CD14-positive monocyte (primary cell): Measurements from ENCODE around the gene CSRP1. TPM values are rescaled to one million over a fixed set of nuclear protein-coding genes. Genes with fewer than 3 reads are reported as not detected.
A peak's percentile ranks its signal among the peaks of the same experiment; 100 is the strongest.

Source experiments
- DNase-seq, 3 donors: peaks; one replicate each; pipeline ENCODE4 v3.0.0-alpha.2; 2011 to 2022
- H2AFZ ChIP-seq: 2 replicates; pipeline ENCODE4 v1.6.0; 2012; ENCODE audit warnings: mild to moderate bottlenecking, low read depth, low read length, inconsistent platforms; ENCODE audit not compliant: insufficient read depth, poor library complexity, severe bottlenecking
- H3K27ac ChIP-seq, 2 donors: 1 replicate in 1 of 2; 2 replicates in 1 of 2; pipeline ENCODE4 v1.5.1; 2012 to 2013; ENCODE audit warnings: low read length in 2 of 2, control low read depth in 1 of 2, inconsistent platforms in 1 of 2, low read depth in 1 of 2, mild to moderate bottlenecking in 1 of 2
- H3K27me3 ChIP-seq, 2 donors: one replicate each; pipeline versions ENCODE4 v1.6.0 to v1.6.1; 2011 to 2013; ENCODE audit warnings: low read length in 2 of 2; ENCODE audit not compliant: control insufficient read depth in 2 of 2, insufficient read depth in 2 of 2
- H3K36me3 ChIP-seq, 2 donors: replicated peaks in 1 of 2; 1 replicate in 1 of 2; 2 replicates in 1 of 2; pipeline versions ENCODE4 v1.5.1 to v1.6.1; 2012 to 2013; ENCODE audit warnings: low read length in 2 of 2, control low read depth in 1 of 2, inconsistent platforms in 1 of 2, mild to moderate bottlenecking in 1 of 2; ENCODE audit not compliant: insufficient read depth in 2 of 2, control insufficient read depth in 1 of 2
- H3K4me1 ChIP-seq, 2 donors: 1 replicate in 1 of 2; 2 replicates in 1 of 2; pipeline versions ENCODE4 v1.5.1 to v1.6.1; 2012 to 2013; ENCODE audit warnings: low read length in 2 of 2, control low read depth in 1 of 2, inconsistent platforms in 1 of 2, mild to moderate bottlenecking in 1 of 2, moderate library complexity in 1 of 2; ENCODE audit not compliant: insufficient read depth in 2 of 2, control insufficient read depth in 1 of 2
- H3K4me2 ChIP-seq: replicated peaks from 2 replicates; pipeline ENCODE3; 2012; ENCODE audit warnings: low read length, moderate library complexity, mild to moderate bottlenecking; ENCODE audit not compliant: poor library complexity, severe bottlenecking; ENCODE audit errors: extremely low read depth
- H3K4me3 ChIP-seq, 3 experiments: fragments of 200-600 bp in 1 of 3; sonication (generic) in 1 of 3; replicated peaks in 1 of 3; 1 replicate in 2 of 3; 2 replicates in 1 of 3; pipeline ENCODE4 v1.5.1; 2011 to 2013; ENCODE audit warnings: low read length in 3 of 3, mild to moderate bottlenecking in 3 of 3, control low read depth in 2 of 3, low read depth in 2 of 3, inconsistent platforms in 1 of 3, moderate library complexity in 1 of 3
- H3K79me2 ChIP-seq: 2 replicates; pipeline ENCODE4 v1.6.0; 2012; ENCODE audit warnings: mild to moderate bottlenecking, control low read depth, inconsistent platforms, low read length, moderate library complexity; ENCODE audit not compliant: insufficient read depth
- H3K9ac ChIP-seq: 2 replicates; pipeline ENCODE4 v1.6.0; 2017; ENCODE audit warnings: low read length, mild to moderate bottlenecking; ENCODE audit not compliant: insufficient read depth, poor library complexity, severe bottlenecking
- H3K9me3 ChIP-seq, 2 donors: replicated peaks in 1 of 2; 1 replicate in 1 of 2; 2 replicates in 1 of 2; pipeline versions ENCODE4 v1.5.1 to v1.6.1; 2012 to 2013; ENCODE audit warnings: low read length in 2 of 2, control low read depth in 1 of 2; ENCODE audit not compliant: control insufficient read depth in 1 of 2, insufficient read depth in 1 of 2
- H4K20me1 ChIP-seq: 2 replicates; pipeline ENCODE4 v1.6.0; 2012; ENCODE audit warnings: mild to moderate bottlenecking, low read length, control low read depth, moderate library complexity; ENCODE audit not compliant: insufficient read depth
- H3K27ac Mint-ChIP-seq, 7 donors: one replicate each; pipeline ENCODE4 v1.8.0; 2020; ENCODE audit warnings: mild to moderate bottlenecking in 7 of 7, mixed read lengths in 7 of 7, moderate library complexity in 6 of 7, inconsistent platforms in 2 of 7
- H3K27me3 Mint-ChIP-seq, 3 donors: one replicate each; pipeline ENCODE4 v1.8.0; 2021 to 2022; ENCODE audit warnings: low read depth in 3 of 3, mild to moderate bottlenecking in 3 of 3, mixed read lengths in 3 of 3, moderate library complexity in 3 of 3, inconsistent platforms in 1 of 3
- H3K36me3 Mint-ChIP-seq, 2 donors: one replicate each; pipeline ENCODE4 v1.8.0; 2020; ENCODE audit warnings: mixed read lengths in 2 of 2, inconsistent platforms in 1 of 2, mild to moderate bottlenecking in 1 of 2
- H3K4me1 Mint-ChIP-seq: one replicate; pipeline ENCODE4 v1.8.0; 2020; ENCODE audit warnings: mild to moderate bottlenecking, mixed read lengths
- H3K4me3 Mint-ChIP-seq, 2 donors: one replicate each; pipeline ENCODE4 v1.8.0; 2020; ENCODE audit warnings: mild to moderate bottlenecking in 2 of 2, mixed read lengths in 2 of 2, moderate library complexity in 1 of 2
- H3K9me3 Mint-ChIP-seq, 7 donors: one replicate each; pipeline ENCODE4 v1.8.0; 2020 to 2022; ENCODE audit warnings: mixed read lengths in 7 of 7, mild to moderate bottlenecking in 6 of 7, moderate library complexity in 6 of 7, inconsistent platforms in 2 of 7
- CTCF ChIP-seq: fragments of 200-600 bp; IDR thresholded peaks from one replicate; pipeline ENCODE4 v1.8.0; 2022; ENCODE audit warnings: antibody characterized with exemption, mild to moderate bottlenecking
- WGBS: methylation state at CpG from one replicate; pipeline ENCODE4 v1.1.5; 2013; ENCODE audit warnings: missing lambda C conversion rate; ENCODE audit not compliant: insufficient coverage; 5-methylcytosine and 5-hydroxymethylcytosine counted together
- intact Hi-C, 2 donors: fragments of 100-400 bp; cut with micrococcal nuclease; formaldehyde crosslinking; loops; one replicate each; pipeline versions ENCODE4 v1.15.0 to v1.15.1; 2023
- polyA plus RNA-seq, 3 donors: library from polyadenylated mRNA; depleted of rRNA in 1 of 3; unstranded in 2 of 3; stranded (reverse) in 1 of 3; fragments of 300-500 nt in 2 of 3; fragments of >200 nt in 1 of 3; fragmentation: Illumina TruSeq in 2 of 3; gene quantifications; 1 replicate in 2 of 3; 2 replicates in 1 of 3; pipeline ENCODE4 v1.2.3, GENCODE V29; 2012 to 2021

Gene CSRP1
- polyA plus RNA-seq, 3 donors = 87.4 to 111 (median 98.8) TPM

- peaks cover 27 to 36% of the 10 kb centered on the region in 2 donors for H3K36me3 ChIP-seq
- Mint-ChIP-seq H3K9me3 (peaks cover 0 to 4% (median 0%) of the 10 kb centered on the region in 7 donors), H3K4me3 (peak overlapping the region; percentile 81 to 89), H3K27ac (peak overlapping the region in 5 of 7 donors; percentile 4 to 85 (median 68)), H3K36me3 (peaks cover 30 to 35% of the 10 kb centered on the region in 2 donors), H3K27me3 (peaks cover 12 to 24% (median 16%) of the 10 kb centered on the region in 3 donors), H3K4me1 (peaks cover 32% of the 10 kb centered on the region)
- peaks cover 31 to 34% of the 10 kb centered on the region in 2 donors for H3K4me1 ChIP-seq
- peak overlapping the region; percentile 79 for H3K4me2 ChIP-seq
- no peak overlapping the region for H3K27ac ChIP-seq
- no peak overlapping the region for H3K9ac ChIP-seq
- H3K79me2 ChIP-seq = no peaks in the 10 kb centered on the region
- no peak for TF ChIP-seq CTCF
- under 1% methylated on average over 16 of the region's 17 CpGs for WGBS
- no peaks in the 10 kb centered on the region for H4K20me1 ChIP-seq
- H3K27me3 ChIP-seq = peaks cover 0 to 12% of the 10 kb centered on the region in 2 donors
- H3K9me3 ChIP-seq = no peaks in the 10 kb centered on the region
- intact Hi-C loops = no loop called here
- H3K4me3 ChIP-seq = peak overlapping the region; percentile 42 to 77 (median 46)
- DNase-seq = no peak
- peak overlapping the region; percentile 65 for H2AFZ ChIP-seq
Measured at GRCh38 chr1:201481004-201481380, 25.9 kb downstream of the CSRP1 start.

GRCh38 chr1:201480231-201481003 lies 26.5 kb downstream of the CSRP1 start:
- peak overlapping the region; percentile 48 for H3K9ac ChIP-seq
- no peaks in the 10 kb centered on the region for H4K20me1 ChIP-seq
- DNase-seq = peak; percentile 52 to 61 (median 53)
- H3K36me3 Mint-ChIP-seq = peaks cover 25 to 29% of the 10 kb centered on the region in 2 donors
- no peak for TF ChIP-seq CTCF
- H3K27me3 ChIP-seq = peaks cover 0 to 16% of the 10 kb centered on the region in 2 donors
- no peaks in the 10 kb centered on the region for H3K9me3 ChIP-seq
- peak overlapping the region; percentile 79 for H3K4me2 ChIP-seq
- H3K36me3 ChIP-seq = peaks cover 21 to 30% of the 10 kb centered on the region in 2 donors
- peaks cover 33 to 36% of the 10 kb centered on the region in 2 donors for H3K4me1 ChIP-seq
- H2AFZ ChIP-seq = peak overlapping the region; percentile 65
- H3K27ac Mint-ChIP-seq = peak overlapping the region; percentile 26 to 85 (median 68)
- H3K4me1 Mint-ChIP-seq = peaks cover 35% of the 10 kb centered on the region
- peak overlapping the region in 1 of 2 donors; percentile 15 for H3K27ac ChIP-seq
- 2% methylated on average over 21 of the region's 37 CpGs for WGBS
- peaks cover 0 to 4% (median 0%) of the 10 kb centered on the region in 7 donors for H3K9me3 Mint-ChIP-seq
- no peaks in the 10 kb centered on the region for H3K79me2 ChIP-seq
- H3K27me3 Mint-ChIP-seq = peaks cover 12 to 28% (median 16%) of the 10 kb centered on the region in 3 donors
- peak overlapping the region; percentile 42 to 77 (median 46) for H3K4me3 ChIP-seq
- H3K4me3 Mint-ChIP-seq = peak overlapping the region; percentile 81 to 89
- intact Hi-C loops = no loop called here
